ENCODE measurements around the gene FADS3.

Gene FADS3

GRCh38 chr11:61832207-61832606 lies 59.1 kb downstream of the FADS3 start:
- FAIRE-seq, result no peak

- FAIRE-seq, result no peak
Measured at GRCh38 chr11:61830237-61831105, 60.9 kb downstream of the FADS3 start.

- no peak for FAIRE-seq
Measured at GRCh38 chr11:61829806-61830205, 61.5 kb downstream of the FADS3 start.

GRCh38 chr11:61828629-61829407 lies 62.5 kb downstream of the FADS3 start:
- FAIRE-seq, result no peak

GRCh38 chr11:61828379-61828628 lies 63.0 kb downstream of the FADS3 start:
- FAIRE-seq, result no peak

GRCh38 chr11:61827571-61828378 lies 63.6 kb downstream of the FADS3 start, which contains the start of gene FADS2:
Gene FADS2, plus strand, starts transcription at chr11:61828300. Its CDS starts 91 bp downstream, at chr11:61828391.
- no peak for FAIRE-seq

- FAIRE-seq, result no peak
Measured at GRCh38 chr11:61826930-61827570, 64.3 kb downstream of the FADS3 start.
